ENCODE results near the gene AHCTF1. TPM values are rescaled to one million over a fixed set of nuclear protein-coding genes. Genes with fewer than 3 reads are reported as not detected.

The AHCTF1 gene
- total and polyA plus RNA-seq, 2 experiments from 2014 or later = 21.7 to 49.8 TPM

GRCh38 chr1:246966502-246966901, 34.8 kb upstream of the AHCTF1 start:
- DNase-seq (ENCODE audit: low spot score) = no peak
- no peaks in the 10 kb centered on the region for H3K27me3 Mint-ChIP-seq (ENCODE audit: insufficient read depth, low read depth, poor library complexity)
- no peaks in the 10 kb centered on the region; the same call in 2 of the 3 replicates for H3K4me1 Mint-ChIP-seq
- H3K36me3 ChIP-seq (ENCODE audit: insufficient read depth) = peaks cover 9% of the 10 kb centered on the region
- H3K27me3 ChIP-seq (ENCODE audit: insufficient read depth) = no peaks in the 10 kb centered on the region
- no peaks in the 10 kb centered on the region for H3K79me2 ChIP-seq (replicated peaks; ENCODE audit: insufficient read depth)
- TF ChIP-seq EZH2phosphoT487 (IDR thresholded peaks at IDR 0.05; ENCODE audit: unreplicated experiment) = no peak
- TF ChIP-seq, protein P1, sequence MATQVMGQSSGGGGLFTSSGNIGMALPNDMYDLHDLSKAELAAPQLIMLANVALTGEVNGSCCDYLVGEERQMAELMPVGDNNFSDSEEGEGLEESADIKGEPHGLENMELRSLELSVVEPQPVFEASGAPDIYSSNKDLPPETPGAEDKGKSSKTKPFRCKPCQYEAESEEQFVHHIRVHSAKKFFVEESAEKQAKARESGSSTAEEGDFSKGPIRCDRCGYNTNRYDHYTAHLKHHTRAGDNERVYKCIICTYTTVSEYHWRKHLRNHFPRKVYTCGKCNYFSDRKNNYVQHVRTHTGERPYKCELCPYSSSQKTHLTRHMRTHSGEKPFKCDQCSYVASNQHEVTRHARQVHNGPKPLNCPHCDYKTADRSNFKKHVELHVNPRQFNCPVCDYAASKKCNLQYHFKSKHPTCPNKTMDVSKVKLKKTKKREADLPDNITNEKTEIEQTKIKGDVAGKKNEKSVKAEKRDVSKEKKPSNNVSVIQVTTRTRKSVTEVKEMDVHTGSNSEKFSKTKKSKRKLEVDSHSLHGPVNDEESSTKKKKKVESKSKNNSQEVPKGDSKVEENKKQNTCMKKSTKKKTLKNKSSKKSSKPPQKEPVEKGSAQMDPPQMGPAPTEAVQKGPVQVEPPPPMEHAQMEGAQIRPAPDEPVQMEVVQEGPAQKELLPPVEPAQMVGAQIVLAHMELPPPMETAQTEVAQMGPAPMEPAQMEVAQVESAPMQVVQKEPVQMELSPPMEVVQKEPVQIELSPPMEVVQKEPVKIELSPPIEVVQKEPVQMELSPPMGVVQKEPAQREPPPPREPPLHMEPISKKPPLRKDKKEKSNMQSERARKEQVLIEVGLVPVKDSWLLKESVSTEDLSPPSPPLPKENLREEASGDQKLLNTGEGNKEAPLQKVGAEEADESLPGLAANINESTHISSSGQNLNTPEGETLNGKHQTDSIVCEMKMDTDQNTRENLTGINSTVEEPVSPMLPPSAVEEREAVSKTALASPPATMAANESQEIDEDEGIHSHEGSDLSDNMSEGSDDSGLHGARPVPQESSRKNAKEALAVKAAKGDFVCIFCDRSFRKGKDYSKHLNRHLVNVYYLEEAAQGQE (IDR thresholded peaks at IDR 0.05; ENCODE audit: unreplicated experiment) = no peak
- TF ChIP-seq JUNB (IDR thresholded peaks at IDR 0.05; ENCODE audit: unreplicated experiment) = no peak
- TF ChIP-seq, protein P2, sequence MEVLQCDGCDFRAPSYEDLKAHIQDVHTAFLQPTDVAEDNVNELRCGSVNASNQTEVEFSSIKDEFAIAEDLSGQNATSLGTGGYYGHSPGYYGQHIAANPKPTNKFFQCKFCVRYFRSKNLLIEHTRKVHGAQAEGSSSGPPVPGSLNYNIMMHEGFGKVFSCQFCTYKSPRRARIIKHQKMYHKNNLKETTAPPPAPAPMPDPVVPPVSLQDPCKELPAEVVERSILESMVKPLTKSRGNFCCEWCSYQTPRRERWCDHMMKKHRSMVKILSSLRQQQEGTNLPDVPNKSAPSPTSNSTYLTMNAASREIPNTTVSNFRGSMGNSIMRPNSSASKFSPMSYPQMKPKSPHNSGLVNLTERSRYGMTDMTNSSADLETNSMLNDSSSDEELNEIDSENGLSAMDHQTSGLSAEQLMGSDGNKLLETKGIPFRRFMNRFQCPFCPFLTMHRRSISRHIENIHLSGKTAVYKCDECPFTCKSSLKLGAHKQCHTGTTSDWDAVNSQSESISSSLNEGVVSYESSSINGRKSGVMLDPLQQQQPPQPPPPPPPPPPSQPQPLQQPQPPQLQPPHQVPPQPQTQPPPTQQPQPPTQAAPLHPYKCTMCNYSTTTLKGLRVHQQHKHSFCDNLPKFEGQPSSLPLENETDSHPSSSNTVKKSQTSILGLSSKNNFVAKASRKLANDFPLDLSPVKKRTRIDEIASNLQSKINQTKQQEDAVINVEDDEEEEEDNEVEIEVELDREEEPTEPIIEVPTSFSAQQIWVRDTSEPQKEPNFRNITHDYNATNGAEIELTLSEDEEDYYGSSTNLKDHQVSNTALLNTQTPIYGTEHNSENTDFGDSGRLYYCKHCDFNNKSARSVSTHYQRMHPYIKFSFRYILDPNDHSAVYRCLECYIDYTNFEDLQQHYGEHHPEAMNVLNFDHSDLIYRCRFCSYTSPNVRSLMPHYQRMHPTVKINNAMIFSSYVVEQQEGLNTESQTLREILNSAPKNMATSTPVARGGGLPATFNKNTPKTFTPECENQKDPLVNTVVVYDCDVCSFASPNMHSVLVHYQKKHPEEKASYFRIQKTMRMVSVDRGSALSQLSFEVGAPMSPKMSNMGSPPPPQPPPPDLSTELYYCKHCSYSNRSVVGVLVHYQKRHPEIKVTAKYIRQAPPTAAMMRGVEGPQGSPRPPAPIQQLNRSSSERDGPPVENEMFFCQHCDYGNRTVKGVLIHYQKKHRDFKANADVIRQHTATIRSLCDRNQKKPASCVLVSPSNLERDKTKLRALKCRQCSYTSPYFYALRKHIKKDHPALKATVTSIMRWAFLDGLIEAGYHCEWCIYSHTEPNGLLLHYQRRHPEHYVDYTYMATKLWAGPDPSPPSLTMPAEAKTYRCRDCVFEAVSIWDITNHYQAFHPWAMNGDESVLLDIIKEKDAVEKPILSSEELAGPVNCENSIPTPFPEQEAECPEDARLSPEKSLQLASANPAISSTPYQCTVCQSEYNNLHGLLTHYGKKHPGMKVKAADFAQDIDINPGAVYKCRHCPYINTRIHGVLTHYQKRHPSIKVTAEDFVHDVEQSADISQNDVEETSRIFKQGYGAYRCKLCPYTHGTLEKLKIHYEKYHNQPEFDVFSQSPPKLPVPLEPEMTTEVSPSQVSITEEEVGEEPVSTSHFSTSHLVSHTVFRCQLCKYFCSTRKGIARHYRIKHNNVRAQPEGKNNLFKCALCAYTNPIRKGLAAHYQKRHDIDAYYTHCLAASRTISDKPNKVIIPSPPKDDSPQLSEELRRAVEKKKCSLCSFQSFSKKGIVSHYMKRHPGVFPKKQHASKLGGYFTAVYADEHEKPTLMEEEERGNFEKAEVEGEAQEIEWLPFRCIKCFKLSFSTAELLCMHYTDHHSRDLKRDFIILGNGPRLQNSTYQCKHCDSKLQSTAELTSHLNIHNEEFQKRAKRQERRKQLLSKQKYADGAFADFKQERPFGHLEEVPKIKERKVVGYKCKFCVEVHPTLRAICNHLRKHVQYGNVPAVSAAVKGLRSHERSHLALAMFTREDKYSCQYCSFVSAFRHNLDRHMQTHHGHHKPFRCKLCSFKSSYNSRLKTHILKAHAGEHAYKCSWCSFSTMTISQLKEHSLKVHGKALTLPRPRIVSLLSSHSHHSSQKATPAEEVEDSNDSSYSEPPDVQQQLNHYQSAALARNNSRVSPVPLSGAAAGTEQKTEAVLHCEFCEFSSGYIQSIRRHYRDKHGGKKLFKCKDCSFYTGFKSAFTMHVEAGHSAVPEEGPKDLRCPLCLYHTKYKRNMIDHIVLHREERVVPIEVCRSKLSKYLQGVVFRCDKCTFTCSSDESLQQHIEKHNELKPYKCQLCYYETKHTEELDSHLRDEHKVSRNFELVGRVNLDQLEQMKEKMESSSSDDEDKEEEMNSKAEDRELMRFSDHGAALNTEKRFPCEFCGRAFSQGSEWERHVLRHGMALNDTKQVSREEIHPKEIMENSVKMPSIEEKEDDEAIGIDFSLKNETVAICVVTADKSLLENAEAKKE (CRISPR knock-in tag; IDR thresholded peaks at IDR 0.05) = no peak
- TF ChIP-seq EZH2 (IDR thresholded peaks at IDR 0.05; ENCODE audit: low read depth, unreplicated experiment) = no peak
- no peak for TF ChIP-seq ZNF114 (CRISPR knock-in tag; IDR thresholded peaks at IDR 0.05)
- no peak for TF ChIP-seq STAT1 (IDR thresholded peaks at IDR 0.05; ENCODE audit: unreplicated experiment)
- TF ChIP-seq CTCF (conservative IDR thresholded peaks at IDR 0.05; ENCODE audit: low read depth in 2 of 2) = no peak
- TF ChIP-seq ETS1 (IDR thresholded peaks at IDR 0.05) = no peak
- H3K4me2 ChIP-seq = no peak overlapping the region
- no peak for ATAC-seq
- H3K4me1 ChIP-seq (ENCODE audit: insufficient read depth) = no peaks in the 10 kb centered on the region
- H3K9me2 ChIP-seq (ENCODE audit: insufficient read depth) = peaks cover 4% of the 10 kb centered on the region; the same call in 1 of the 2 replicates
- no peak overlapping the region for H3K27ac ChIP-seq (ENCODE audit: low read depth)
- peaks cover 89% of the 10 kb centered on the region for H3K36me3 Mint-ChIP-seq (ENCODE audit: low read depth)
- H3F3A ChIP-seq (replicated peaks; ENCODE audit: low read depth) = no peaks in the 10 kb centered on the region
- no peak overlapping the region for H3K27ac Mint-ChIP-seq
- no peak overlapping the region for H3K4me3 ChIP-seq
- peaks cover under 1% of the 10 kb centered on the region; the same call in 1 of the 2 replicates for H4K20me1 ChIP-seq (replicated peaks; ENCODE audit: insufficient read depth)
- no peak overlapping the region for H2AFZ ChIP-seq
- H3K9me3 Mint-ChIP-seq = peaks cover 54% of the 10 kb centered on the region
- H3K4me3 Mint-ChIP-seq = no peak overlapping the region

Measured in GM23338 (cell line).